HG02610 (cell line): Measurements from ENCODE around the gene S100A16.
"Not testable (repeated sequence)": the region's sequence is repeated elsewhere in the genome, so short reads cannot be mapped to it uniquely, and the experiment has no call there.

Source experiments
- ATAC-seq: cut with Tn5 transposase; IDR thresholded peaks from one replicate; pipeline ENCODE4 v1.9.1; 2021; ENCODE audit warnings: mild to moderate bottlenecking, moderate library complexity; ENCODE audit not compliant: unreplicated experiment

Gene S100A16

DNA sequence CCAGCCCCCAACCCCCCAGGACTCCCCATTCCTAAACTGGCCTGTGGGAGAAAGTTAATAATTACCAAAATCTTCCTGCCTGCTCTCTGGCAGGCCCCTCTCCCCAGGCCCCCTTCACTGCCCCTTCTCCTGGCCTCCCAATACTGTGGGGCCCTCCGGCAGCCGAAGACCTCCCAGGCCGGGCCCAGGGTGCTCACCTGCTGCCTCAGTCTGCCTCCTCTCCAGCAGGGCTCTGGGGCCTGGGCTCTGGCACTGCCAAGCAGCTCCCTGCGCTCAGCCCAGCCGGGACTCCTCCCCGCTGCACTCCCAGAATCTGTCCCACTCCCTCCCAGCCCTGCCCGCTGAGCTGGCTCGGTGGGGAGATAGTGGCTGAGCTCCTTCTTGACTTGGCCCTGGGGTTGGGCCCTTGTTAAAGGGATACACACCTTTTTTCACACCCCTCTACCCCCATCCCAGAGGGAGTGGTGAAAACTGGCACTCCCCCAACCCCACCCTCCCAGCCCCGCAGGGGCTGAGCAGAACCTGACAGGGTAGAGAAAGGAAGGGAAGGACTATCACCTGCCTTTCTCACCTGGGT, at the start of gene S100A16:
Gene S100A16 (minus strand): TSS at position 383 of the 577 bp plus-strand sequence. CDS start 4,986 bp downstream, outside the sequence.
- no peak for ATAC-seq

DNA sequence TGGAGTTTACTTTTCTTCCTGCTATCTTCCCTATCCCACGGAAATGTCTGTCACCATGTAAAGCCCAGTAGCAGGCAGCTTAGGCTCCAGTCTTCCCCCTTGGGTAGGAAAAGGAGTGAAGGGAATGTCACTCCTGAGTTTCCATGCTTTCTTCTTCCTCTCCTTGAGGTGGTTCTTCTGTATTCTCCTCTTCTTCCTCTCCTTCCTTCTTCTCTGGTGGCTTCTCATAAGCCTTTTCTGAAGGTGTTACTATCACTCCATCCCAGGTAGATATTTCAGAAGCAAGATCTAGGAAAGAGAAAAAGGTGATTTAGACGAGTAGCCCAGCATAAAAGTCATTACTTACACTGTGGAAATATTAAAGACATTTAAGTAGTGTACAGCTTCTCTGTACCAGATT, 49.3 kb upstream of the S100A16 start:
- no peak for ATAC-seq

DNA sequence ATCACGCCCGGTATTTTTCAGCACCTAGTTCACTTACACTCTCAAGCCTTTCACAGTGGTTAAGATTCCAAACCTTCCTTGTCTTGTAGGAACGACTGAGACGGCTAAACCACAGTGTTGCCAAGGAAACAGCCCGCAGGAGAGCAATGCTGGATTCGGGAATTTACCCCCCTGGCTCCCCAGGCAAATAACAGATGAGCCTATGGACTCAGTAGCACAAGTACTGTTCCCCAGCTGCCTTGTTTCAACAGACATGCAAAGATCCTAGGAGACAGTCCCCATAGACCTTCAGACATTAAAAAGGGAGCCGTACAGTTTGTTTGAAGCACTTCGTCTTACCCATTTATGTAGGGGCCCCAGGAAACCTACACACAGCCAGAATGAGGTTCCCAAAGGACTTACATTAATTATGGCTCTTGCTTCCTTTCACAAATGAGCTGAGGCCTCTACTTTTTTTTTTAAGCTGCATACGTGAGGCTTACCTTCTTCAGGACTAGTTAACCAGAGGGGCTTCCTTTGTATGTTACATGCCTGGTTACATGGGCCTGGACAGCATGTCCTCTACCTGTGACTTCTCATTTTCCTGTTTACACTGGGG, 48.3 kb upstream of the S100A16 start:
- ATAC-seq: no peak

- no peak for ATAC-seq
These were observed 46.7 kb upstream of the S100A16 start for GRCh38 chr1:153659656-153660055.

DNA sequence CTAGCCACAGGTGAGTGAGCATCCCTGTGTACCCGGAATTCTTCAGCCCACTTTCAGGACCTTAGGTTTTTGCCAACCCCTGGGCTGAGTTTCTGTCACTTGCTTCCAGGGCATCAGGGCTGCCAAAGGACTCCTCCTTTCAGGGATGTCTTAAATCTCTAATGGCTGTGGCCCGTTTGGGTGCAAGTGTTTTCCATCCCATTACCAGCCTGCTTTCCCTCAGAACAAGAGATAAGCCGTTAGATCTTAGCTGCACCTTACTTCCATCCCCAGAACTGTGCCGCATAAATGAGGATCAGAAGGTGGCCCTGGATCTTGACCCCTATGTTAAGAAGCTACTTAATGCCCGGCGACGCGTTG, 46.2 kb upstream of the S100A16 start:
- no peak for ATAC-seq

GRCh38 chr1:153658400-153659174, 45.6 kb upstream of the S100A16 start, which contains the start of gene SNAPIN:
SNAPIN (plus strand) TSS chr1:153658703; CDS start chr1:153658744, 41 bp downstream.
- ATAC-seq: peak; percentile 88

DNA sequence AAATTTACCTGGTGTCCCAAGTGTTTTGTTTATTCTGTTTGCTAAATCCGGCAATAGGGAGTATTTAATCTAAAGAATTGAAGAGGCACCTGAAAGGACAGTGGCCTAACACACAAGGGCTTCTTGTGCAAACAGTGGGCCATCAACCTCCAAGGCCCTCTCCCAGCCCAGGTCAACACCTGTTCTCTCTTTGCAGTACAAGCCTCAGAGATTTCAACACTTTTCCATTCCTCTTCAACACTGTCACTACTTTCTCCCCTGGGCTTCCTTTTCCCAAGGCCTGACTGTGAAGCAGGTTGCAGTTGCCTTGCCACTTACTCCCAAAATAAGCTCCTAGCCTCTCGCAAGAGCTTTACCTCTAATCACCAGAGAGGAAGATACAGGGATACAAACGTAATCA, 42.4 kb upstream of the S100A16 start:
- ATAC-seq: no peak

DNA sequence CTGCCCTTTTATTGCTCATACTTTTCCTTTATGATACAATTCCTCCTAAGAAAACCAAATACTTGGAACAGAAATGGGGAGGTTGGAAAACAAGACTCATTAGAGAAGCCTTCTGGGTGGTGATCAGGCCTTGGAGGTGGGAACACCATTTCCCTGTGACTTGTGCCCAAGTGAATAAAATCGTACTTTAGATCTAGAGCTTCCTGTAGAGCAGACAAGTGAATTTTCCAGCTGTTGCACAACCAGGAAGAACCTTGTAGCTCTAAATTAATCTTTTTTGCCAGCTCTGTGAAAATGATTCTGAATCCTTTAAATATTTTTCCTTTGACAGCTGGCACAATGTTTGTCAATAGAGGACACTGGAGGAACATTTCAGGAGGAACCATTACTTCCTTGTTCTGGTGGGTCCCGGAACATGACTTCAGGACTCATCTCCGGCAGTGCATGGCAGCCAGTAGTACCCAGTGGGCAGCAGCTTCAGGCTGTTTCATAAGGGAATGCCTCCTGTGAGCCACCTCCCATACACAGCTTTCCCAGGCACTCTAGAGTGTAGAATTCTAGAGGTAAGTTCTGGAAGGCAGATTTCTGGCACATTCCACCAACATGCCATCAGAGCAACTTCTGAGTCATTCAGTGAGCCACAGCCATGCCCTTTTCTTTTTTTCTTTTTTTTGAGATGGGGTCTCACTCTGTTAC, 40.0 kb upstream of the S100A16 start:
- no peak for ATAC-seq

DNA sequence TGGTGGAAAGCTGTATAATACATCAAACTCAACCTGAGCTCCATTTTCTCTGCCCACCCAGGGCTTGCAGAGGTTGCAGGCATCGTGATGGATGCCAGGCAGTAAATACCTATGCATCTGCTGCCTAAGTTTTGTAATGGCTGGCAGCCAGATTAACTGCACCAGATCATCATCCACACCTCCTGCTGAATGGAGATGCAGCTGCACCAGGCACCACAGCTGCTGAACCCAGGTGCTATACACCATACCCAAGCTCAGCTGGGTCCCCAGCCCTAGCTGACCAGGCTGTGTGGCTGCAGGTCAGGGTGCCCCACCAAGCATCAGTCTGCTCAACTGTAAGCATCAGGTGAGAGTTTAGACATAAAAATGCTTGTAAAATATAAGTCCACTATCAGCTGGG, 38.8 kb upstream of the S100A16 start:
- ATAC-seq: no peak

- no peak for ATAC-seq
These were observed 36.9 kb upstream of the S100A16 start for GRCh38 chr1:153649863-153650235.

- no peak for ATAC-seq
These were observed 36.4 kb upstream of the S100A16 start for GRCh38 chr1:153649137-153649862.

DNA sequence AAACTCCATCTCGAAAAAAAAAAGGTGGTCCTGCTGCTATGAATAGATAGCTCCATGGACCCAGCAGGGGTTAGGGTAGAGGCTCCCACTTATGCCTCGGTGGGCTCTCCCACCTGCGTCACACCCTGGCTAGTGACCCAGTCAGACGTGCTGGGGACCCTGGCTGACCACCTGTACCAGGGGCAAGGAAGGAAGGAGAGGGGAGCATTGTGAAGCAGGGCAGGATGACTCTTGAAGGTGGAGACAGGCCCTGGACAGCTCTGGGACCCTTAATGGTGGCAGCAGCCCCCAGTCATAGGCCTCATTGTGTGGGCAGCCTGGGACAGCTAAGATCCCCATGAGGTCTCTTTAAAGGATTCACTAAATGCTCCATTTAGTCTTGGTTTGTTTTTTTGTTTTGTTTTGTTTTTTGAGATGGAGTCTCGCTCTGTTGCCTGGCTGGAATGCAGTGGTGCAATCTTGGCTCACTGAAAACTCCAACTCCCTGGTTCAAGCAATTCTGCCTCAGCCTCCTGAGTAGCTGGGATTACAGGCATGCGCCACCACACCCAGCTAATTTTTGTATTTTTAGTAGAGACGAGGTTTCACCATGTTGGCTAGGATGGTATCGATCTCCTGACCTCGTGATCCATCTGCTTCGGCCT, 35.2 kb upstream of the S100A16 start:
- no peak for ATAC-seq

DNA sequence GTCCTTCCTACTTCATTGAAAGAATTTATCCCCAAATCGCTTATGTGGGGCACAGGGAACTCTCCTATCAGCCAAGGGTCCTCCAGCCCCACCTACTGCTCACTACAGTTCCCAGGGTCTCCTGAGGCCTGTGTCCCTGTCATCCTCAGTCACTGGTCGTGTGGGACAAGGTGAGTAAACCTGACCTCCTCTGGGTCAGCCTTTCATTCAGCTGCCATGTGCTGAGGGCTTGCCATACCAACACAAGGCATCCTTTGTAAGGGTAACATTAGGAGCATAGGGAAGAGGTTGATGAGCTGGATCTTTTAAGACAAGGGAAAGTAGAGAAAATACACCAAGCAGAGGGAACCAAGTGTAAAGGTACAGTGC, 34.4 kb upstream of the S100A16 start:
- ATAC-seq: no peak

GRCh38 chr1:153646672-153647345, 33.9 kb upstream of the S100A16 start:
- no peak for ATAC-seq

DNA sequence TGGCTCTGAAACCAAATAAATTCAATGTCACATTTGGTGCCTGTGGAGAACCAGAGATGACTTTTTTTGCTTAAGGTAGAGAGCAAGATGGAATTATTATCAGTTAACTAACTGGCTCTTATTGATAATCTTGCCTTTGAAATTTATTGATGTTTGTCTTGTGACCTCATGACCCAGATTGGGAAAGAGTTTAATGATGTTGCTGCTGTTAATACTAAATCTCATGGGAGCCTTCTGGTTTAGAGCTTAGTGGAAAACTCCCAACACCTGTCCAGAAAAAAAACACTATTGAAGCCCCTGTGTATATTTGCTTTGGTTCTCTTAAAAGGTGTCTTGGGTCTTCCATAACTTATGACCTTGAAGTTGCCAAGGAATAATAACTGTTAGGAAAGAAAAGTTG, 30.9 kb upstream of the S100A16 start:
- ATAC-seq: no peak

GRCh38 chr1:153643100-153643499, 30.2 kb upstream of the S100A16 start:
- no peak for ATAC-seq

GRCh38 chr1:153642161-153642560, 29.2 kb upstream of the S100A16 start:
- ATAC-seq: no peak

DNA sequence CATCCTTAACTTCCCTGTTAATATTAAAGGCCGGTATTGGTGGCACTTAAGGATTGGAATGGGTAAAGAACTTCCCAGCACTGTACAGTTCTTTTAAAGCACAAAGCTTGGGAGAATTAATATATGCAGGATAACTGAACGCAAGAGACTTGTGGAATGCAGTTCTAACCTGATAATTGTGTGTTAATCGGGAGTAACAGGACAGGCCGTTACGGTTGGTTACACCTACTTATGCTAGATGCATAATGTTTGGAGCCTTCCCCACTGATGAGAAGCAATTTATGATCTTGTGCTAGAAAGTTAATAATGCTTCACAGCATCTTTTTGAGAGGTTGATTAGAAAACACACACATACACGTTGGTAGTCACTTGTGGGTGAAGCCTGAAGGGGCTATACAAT, 27.9 kb upstream of the S100A16 start:
- ATAC-seq: no peak

GRCh38 chr1:153640213-153640612, 27.3 kb upstream of the S100A16 start:
- not testable (repeated sequence) for ATAC-seq

DNA sequence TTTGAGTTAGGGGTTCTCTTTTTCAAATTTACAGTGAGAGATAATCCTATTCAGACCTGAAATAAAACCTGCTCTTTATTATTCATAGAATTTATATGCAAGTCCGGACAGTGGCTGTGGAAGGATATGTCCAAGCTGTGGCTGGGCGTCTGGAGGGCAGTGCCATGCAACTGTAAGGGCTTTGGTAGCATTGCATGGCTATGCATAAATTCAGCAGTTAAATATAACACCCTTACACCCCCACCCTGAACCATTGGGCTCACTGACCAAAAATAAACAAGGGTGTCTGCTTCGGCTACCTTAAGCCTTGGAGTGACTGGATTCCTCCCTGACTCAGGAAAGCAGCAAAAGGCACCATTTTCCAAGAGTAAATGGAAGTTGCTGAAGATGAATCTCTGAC, 26.3 kb upstream of the S100A16 start:
- ATAC-seq: no peak
